NCI-H82 treated with DMSO at 0.1 percent for 48 hours (cell line): Measurements from ENCODE around the gene RNGTT.
"Not testable (repeated sequence)": the region's sequence is repeated elsewhere in the genome, so short reads cannot be mapped to it uniquely, and the experiment has no call there.

ENCODE experiments used
- DNase-seq: peaks from one replicate; lab custom pipeline; 2025; ENCODE audit not compliant: unreplicated experiment; lab: John Stamatoyannopoulos, UW

RNGTT gene

GRCh38 chr6:88741071-88741470, 222.3 kb downstream of the RNGTT start:
- DNase-seq, result no peak

- DNase-seq, result no peak
These were observed 228.9 kb downstream of the RNGTT start for GRCh38 chr6:88734544-88734943.

GRCh38 chr6:88730611-88731011, 232.8 kb downstream of the RNGTT start:
- no peak for DNase-seq

DNA sequence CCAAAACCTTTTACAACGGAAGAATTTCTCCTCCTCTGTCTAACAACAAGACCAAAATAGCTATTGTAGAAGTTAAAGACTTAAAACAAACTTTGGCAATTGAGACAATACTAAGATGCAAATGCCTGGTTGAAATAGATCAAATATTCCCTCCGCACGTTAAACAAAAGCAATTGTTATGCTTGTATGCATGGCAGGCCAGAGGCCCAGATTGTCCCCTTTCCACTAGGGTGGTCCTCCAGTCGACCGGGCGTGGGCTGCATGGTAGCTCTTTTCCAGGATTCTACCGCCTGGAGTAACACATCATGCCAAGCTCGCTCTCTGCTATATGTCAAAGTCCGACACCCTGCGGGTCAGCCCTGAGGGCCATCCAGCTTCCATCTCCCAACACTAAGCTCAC, 234.7 kb downstream of the RNGTT start:
- no peak for DNase-seq

- not testable (repeated sequence) for DNase-seq
These were observed 237.0 kb downstream of the RNGTT start for GRCh38 chr6:88726409-88726808.

DNA sequence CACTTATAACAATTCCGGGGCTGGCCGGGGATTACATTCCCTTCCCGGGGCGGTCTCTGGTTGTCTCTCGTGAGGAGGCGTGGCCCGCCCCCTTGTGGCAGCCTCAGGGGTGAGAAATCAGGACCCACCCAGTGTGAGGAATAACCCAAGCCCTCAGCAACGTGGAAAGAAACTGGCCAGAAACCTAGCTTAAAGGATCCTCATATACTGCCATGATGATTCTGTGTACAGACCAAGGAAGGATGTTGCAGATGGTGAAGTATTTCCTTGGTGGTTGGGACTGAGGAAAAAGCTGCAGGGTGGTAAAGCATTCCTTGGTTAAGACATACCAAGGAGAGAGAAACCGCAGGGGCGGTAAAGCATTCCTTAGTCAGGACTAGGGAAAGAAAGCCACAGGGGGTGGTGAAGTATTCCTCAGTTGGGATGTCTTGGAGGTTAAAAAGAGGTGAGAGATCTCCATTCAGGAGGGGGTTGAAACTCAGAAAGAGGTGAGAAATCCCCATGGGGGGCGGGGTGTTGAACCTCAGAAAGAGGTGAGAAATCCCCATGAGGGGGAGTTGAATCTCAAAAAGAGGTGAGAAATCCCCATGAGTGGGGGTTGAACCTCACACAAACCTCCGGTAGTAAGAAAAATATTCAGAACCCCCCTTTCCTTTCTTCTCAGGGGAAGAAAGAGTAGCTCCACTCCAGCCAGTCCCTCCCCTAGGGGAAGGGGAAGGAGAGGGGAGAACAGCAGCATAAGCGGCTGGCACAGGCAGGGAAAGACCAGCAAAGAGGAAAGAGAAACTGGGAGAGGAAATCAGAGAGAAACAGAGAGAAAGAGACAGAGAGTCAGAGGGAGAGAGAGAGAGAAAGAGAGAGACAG, 238.1 kb downstream of the RNGTT start:
- DNase-seq, result no peak

GRCh38 chr6:88722686-88723085, 240.7 kb downstream of the RNGTT start:
- DNase-seq, result no peak

GRCh38 chr6:88716399-88716798, 247.0 kb downstream of the RNGTT start:
- not testable (repeated sequence) for DNase-seq

DNA sequence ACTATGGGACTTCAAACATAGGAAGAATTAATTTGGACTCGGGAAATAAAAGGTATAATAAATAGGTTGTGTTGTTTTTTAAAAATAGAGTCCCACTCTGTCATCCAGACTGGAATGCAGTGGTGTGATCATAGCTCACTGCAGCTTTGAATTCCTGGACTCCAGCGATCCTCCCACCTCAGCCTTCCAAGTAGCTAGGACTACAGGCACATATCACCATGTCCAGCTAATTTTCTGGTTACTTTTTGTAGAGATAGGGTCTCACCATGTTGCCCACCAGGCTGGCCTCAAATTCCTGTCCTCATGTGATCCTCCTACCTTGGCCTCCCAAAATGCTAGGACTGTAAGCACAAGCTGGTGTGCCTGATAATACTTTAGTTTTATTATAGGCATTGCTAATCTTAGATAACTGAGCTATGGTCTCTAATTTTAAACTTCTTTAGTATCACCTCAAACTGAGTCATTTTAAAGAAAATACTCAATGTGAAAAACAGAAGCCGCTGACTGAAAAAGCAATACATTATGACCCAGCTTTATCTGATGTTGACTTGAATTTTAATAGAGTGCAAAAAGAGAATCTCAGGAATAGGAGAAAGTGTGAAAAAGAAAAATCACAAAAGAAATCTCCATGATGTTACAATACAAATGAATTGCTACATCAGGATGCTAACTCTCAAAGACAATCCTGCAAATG, 251.0 kb downstream of the RNGTT start:
- no peak for DNase-seq

DNA sequence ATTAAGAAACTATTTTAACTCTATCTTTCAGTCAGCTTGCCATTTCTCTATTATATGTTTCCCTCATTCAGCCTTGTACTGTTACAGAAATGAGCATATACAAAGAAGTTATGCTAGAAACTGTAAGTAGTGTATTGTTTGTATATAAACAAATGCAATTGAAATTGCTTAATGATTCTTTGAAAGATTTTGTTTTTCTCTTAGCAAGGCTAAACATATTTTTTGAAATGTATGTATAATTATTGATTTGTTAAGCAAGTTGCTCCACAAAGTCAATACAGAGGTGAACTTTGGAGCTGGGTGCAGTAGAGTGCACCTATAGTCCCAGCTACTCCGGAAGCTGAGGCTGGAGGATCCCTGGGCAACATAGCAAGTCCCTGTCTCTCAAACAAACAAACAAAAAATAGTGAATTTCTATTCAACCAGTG, 253.6 kb downstream of the RNGTT start:
- no peak for DNase-seq

GRCh38 chr6:88708197-88708744, 255.1 kb downstream of the RNGTT start:
- no peak for DNase-seq

DNA sequence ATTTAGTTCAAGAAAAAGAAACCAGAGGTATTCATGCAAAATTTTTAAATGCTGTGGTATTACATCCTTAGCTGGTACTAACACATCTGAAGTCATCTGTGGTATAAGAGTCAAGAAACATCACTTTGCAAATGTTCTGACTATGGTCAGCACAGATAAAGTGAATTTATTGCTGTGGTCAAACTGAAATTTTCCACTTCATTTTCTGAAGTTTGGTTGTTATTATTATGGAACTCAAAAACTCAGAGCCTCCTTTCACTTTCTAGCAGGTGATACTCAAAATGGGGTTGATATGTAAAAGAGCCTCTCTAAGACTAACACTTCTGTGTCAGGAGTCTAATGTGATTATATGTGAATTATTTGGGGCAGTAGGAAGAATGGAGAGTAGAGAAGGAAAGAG, 257.8 kb downstream of the RNGTT start:
- no peak for DNase-seq

- DNase-seq, result no peak
These were observed 258.4 kb downstream of the RNGTT start for GRCh38 chr6:88704980-88705379.

- DNase-seq, result no peak
These were observed 260.4 kb downstream of the RNGTT start for GRCh38 chr6:88702956-88703556.

DNA sequence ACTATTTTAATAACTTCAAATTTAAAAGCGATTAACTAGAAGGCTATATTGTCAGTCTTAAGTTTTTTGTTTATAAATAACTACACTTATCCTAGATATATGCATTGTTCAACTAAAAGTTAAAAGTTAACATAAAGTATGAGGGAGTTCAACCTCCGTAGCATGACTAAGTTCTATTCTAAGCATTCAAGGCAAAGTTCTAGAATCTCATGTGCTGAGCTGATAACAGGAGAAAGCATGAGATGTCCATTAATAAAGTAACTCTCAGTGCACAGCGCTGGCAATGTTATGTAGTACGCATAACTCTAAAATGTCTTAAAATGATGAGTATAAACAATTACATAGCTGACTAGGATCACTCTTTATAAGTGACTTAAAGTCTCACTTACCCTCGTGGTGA, 264.8 kb downstream of the RNGTT start:
- DNase-seq, result no peak

- no peak for DNase-seq
These were observed 267.5 kb downstream of the RNGTT start for GRCh38 chr6:88695937-88696336.

- DNase-seq, result no peak
These were observed 279.7 kb downstream of the RNGTT start for GRCh38 chr6:88683734-88684133.

- no peak for DNase-seq
These were observed 282.8 kb downstream of the RNGTT start for GRCh38 chr6:88680654-88681053.

GRCh38 chr6:88679841-88680240, 283.6 kb downstream of the RNGTT start:
- no peak for DNase-seq

DNA sequence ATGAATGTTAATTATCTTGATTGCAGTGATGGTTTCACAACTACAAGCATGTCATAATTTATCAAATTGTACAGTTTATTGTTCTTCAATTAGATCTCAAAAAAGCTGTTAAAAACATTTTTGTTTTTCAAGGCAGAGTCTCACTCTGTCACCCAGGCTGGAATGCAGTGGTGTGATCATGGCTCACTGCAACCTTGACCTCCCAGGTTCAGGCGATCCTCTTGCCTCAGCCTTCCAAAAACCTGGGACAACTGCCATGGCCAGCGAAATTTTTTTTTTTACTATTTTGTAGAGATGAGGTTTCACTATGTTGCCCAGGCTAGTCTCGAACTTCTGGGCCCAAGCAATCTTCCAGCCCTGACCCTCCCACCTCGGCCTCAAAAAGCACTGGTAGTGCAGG, 286.1 kb downstream of the RNGTT start:
- no peak for DNase-seq

- DNase-seq, result no peak
These were observed 291.8 kb downstream of the RNGTT start for GRCh38 chr6:88671624-88672023.

DNA sequence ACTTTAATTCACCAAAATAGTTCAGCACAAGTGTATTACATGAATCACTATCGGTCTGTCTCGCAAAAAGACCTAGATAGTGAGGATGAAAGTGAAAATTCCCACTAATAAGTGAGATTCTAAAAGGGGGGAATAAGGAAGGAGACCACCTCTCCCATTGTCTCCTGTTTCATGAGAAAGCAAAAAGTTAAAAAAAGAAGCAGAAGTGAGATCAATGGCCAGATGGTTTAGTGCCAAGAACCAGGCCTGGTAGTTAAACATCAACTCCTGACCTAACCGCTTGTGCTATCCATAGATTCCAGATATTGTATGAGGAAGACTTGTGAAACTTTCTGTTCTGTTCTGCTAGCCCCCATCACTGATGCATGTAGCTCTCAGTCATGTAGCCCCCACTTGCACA, 293.0 kb downstream of the RNGTT start:
- DNase-seq, result no peak
